UCSD-AML1 (cell line): Measurements from ENCODE around the gene AGAP5.
A peak's percentile ranks its signal among the peaks of the same experiment; 100 is the strongest.
"Not testable (repeated sequence)": the region's sequence is repeated elsewhere in the genome, so short reads cannot be mapped to it uniquely, and the experiment has no call there.

Experiments used
- DNase-seq: peaks from one replicate; lab custom pipeline; 2025; ENCODE audit not compliant: unreplicated experiment; lab: John Stamatoyannopoulos, UW

The AGAP5 gene

GRCh38 chr10:73697675-73698159, at the start of gene AGAP5:
Gene AGAP5 (minus strand): TSS chr10:73698109. CDS start chr10:73697755, 354 bp downstream.
- DNase-seq = not testable (repeated sequence)

- DNase-seq = no peak
Observed at GRCh38 chr10:73746721-73747120, 48.8 kb upstream of the AGAP5 start.

GRCh38 chr10:73744664-73744975, 46.7 kb upstream of the AGAP5 start:
- DNase-seq = peak; percentile 84

GRCh38 chr10:73743905-73744663, 46.2 kb upstream of the AGAP5 start, which contains the start of gene SEC24C:
Gene SEC24C (plus strand): TSS chr10:73744372. CDS start chr10:73746833, 2,461 bp downstream.
- DNase-seq = peak; percentile 95

GRCh38 chr10:73743327-73743904, 45.5 kb upstream of the AGAP5 start:
- DNase-seq = no peak

- DNase-seq = no peak
Observed at GRCh38 chr10:73742454-73742734, 44.5 kb upstream of the AGAP5 start.

- not testable (repeated sequence) for DNase-seq
Observed at GRCh38 chr10:73740501-73741254, 42.8 kb upstream of the AGAP5 start.

GRCh38 chr10:73734796-73735305, 36.9 kb upstream of the AGAP5 start:
- no peak for DNase-seq

GRCh38 chr10:73734028-73734720, 36.3 kb upstream of the AGAP5 start:
- no peak for DNase-seq

GRCh38 chr10:73732931-73733623, 35.2 kb upstream of the AGAP5 start:
- DNase-seq = no peak

GRCh38 chr10:73732426-73732825, 34.5 kb upstream of the AGAP5 start:
- DNase-seq = no peak

GRCh38 chr10:73731588-73732375, 33.9 kb upstream of the AGAP5 start:
- DNase-seq = no peak

- peak; percentile 91 for DNase-seq
Observed at GRCh38 chr10:73730153-73730906, 32.4 kb upstream of the AGAP5 start.

GRCh38 chr10:73729781-73730152, 31.9 kb upstream of the AGAP5 start:
- DNase-seq = not testable (repeated sequence)

GRCh38 chr10:73723516-73723915, 25.6 kb upstream of the AGAP5 start:
- DNase-seq = no peak

- not testable (repeated sequence) for DNase-seq
Observed at GRCh38 chr10:73720561-73720960, 22.7 kb upstream of the AGAP5 start.

- DNase-seq = no peak
Observed at GRCh38 chr10:73717556-73717955, 19.6 kb upstream of the AGAP5 start.

- DNase-seq = no peak
Observed at GRCh38 chr10:73716251-73716650, 18.3 kb upstream of the AGAP5 start.
